BLaER1 treated with 17β-estradiol and CSF1 and Interleukin-3, amounts not matched to agents 10 nM and 100 nM (cell line): ENCODE results near the gene SAC3D1.

Experiments
- H3K27ac ChIP-seq, 11 experiments: shearing (Covaris generic); formaldehyde crosslinking; 2 replicates each; pipeline ENCODE4 v1.8.1; 2022
- H3K27me3 ChIP-seq, 11 experiments: shearing (Covaris generic); formaldehyde crosslinking; 2 replicates each; pipeline ENCODE4 v1.8.1; 2022
- H3K36me3 ChIP-seq, 11 experiments: shearing (Covaris generic); formaldehyde crosslinking; 2 replicates each; pipeline ENCODE4 v1.8.1; 2022
- H3K4me1 ChIP-seq, 10 experiments: shearing (Covaris generic); formaldehyde crosslinking; 2 replicates each; pipeline ENCODE4 v1.8.1; 2022
- H3K4me2 ChIP-seq, 11 experiments: shearing (Covaris generic); formaldehyde crosslinking; 2 replicates each; pipeline ENCODE4 v1.8.1; 2022
- H3K4me3 ChIP-seq, 10 experiments: shearing (Covaris generic); formaldehyde crosslinking; 2 replicates each; pipeline ENCODE4 v1.8.1; 2022
- H3K9ac ChIP-seq, 11 experiments: shearing (Covaris generic); formaldehyde crosslinking; 2 replicates each; pipeline ENCODE4 v1.8.1; 2022
- H3K9me3 ChIP-seq, 11 experiments: shearing (Covaris generic); formaldehyde crosslinking; replicated peaks in 1 of 11; 2 replicates each; pipeline ENCODE4 v1.8.1; 2022
- H4K20me1 ChIP-seq, 11 experiments: shearing (Covaris generic); formaldehyde crosslinking; 2 replicates each; pipeline ENCODE4 v1.8.1; 2022
- Cebpa-rat ChIP-seq, 11 experiments: shearing (Covaris generic); IDR thresholded peaks; 2 replicates each; pipeline ENCODE4 v1.8.1; 2022

Gene SAC3D1

DNA sequence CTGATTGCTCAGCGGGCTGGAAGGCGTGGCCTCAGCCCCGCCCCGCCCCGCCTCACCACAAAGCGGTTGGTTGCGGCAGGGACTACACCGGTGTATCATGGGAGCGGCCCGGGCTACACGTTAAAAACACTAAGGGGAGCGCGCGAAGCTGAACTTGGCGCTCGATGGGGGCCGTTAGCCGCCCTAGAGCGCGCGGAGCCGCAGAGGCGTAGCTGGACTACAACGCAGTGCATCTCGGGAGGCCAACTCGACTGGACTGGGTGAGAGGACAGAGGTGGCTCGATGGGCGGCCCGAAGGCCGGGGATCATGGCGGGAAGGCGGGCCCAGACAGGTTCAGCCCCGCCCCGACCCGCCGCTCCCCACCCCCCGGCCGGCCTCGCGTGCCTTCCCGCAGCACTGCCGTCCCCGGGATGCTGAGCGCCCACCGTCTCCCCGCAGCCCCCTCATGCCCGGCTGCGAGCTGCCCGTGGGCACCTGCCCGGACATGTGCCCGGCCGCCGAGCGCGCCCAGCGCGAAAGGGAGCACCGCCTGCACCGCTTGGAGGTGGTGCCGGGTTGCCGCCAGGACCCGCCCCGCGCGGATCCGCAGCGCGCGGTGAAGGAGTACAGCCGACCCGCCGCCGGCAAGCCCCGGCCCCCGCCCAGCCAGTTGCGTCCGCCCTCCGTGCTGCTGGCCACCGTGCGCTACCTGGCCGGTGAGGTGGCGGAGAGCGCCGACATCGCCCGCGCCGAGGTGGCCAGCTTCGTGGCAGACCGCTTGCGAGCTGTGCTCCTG lies at the start of gene SAC3D1:
TSS of gene SAC3D1 (plus strand) at position 364 of the 776 bp plus-strand sequence. CDS start at position 447, 83 bp downstream.
- Histone ChIP-seq H3K4me2 (peak within 1 kb of the TSS; percentile 92 to 100 (median 99)), H3K4me1 (peaks cover 59 to 70% (median 69%) of the 10 kb centered on the region in 10 experiments), H4K20me1 (peaks cover 0 to 48% (median 27%) of the 10 kb centered on the region in 11 experiments; a peak in 15 of 22 replicates), H3K9me3 (no peaks in the 10 kb centered on the region), H3K36me3 (peaks cover 25 to 55% (median 36%) of the 10 kb centered on the region in 11 experiments; a peak in 21 of 22 replicates), H3K27ac (peak within 1 kb of the TSS; percentile 60 to 87 (median 83); a peak in 21 of 22 replicates), H3K9ac (peak within 1 kb of the TSS; percentile 75 to 86 (median 82)), H3K27me3 (peaks cover 0 to 6% (median 1%) of the 10 kb centered on the region in 11 experiments; a peak in 7 of 22 replicates), H3K4me3 (peak within 1 kb of the TSS; percentile 72 to 90 (median 80))
- no peak for TF ChIP-seq Cebpa-rat (IDR thresholded peaks at IDR 0.05)

- H4K20me1 ChIP-seq, result no peaks in the 10 kb centered on the region
Measured at GRCh38 chr11:64994318-64994717, 46.7 kb upstream of the SAC3D1 start.

GRCh38 chr11:64996327-64996709 lies 44.7 kb upstream of the SAC3D1 start:
- TF ChIP-seq Cebpa-rat (IDR thresholded peaks at IDR 0.05), result no peak
- H3K4me3 ChIP-seq, result peak overlapping the region in 7 of 10 experiments; percentile 6 to 59 (median 51); a peak in 12 of 20 replicates
- H3K9me3 ChIP-seq, result no peaks in the 10 kb centered on the region
- H4K20me1 ChIP-seq, result no peaks in the 10 kb centered on the region
- H3K27me3 ChIP-seq, result no peaks in the 10 kb centered on the region
- peak overlapping the region; percentile 13 to 74 (median 48); a peak in 19 of 22 replicates for H3K9ac ChIP-seq
- peaks cover 36 to 51% (median 39%) of the 10 kb centered on the region in 10 experiments for H3K4me1 ChIP-seq
- peak overlapping the region; percentile 29 to 71 (median 51); a peak in 19 of 22 replicates for H3K27ac ChIP-seq
- H3K4me2 ChIP-seq, result peak overlapping the region; percentile 76 to 94 (median 87)
- H3K36me3 ChIP-seq, result peaks cover 0 to 11% (median 0%) of the 10 kb centered on the region in 11 experiments; a peak in 1 of 22 replicates

More at GRCh38 chr11:64994318-64994717, 46.7 kb upstream of the SAC3D1 start:
- TF ChIP-seq Cebpa-rat (IDR thresholded peaks at IDR 0.05), result no peak
- Histone ChIP-seq H3K4me3 (no peak overlapping the region), H3K9ac (no peak overlapping the region), H3K27me3 (no peaks in the 10 kb centered on the region), H3K9me3 (no peaks in the 10 kb centered on the region), H3K27ac (no peak overlapping the region), H3K4me1 (peaks cover 52 to 69% (median 59%) of the 10 kb centered on the region in 10 experiments), H3K36me3 (peaks cover 0 to 11% (median 0%) of the 10 kb centered on the region in 11 experiments; a peak in 1 of 22 replicates), H3K4me2 (no peak overlapping the region)

DNA sequence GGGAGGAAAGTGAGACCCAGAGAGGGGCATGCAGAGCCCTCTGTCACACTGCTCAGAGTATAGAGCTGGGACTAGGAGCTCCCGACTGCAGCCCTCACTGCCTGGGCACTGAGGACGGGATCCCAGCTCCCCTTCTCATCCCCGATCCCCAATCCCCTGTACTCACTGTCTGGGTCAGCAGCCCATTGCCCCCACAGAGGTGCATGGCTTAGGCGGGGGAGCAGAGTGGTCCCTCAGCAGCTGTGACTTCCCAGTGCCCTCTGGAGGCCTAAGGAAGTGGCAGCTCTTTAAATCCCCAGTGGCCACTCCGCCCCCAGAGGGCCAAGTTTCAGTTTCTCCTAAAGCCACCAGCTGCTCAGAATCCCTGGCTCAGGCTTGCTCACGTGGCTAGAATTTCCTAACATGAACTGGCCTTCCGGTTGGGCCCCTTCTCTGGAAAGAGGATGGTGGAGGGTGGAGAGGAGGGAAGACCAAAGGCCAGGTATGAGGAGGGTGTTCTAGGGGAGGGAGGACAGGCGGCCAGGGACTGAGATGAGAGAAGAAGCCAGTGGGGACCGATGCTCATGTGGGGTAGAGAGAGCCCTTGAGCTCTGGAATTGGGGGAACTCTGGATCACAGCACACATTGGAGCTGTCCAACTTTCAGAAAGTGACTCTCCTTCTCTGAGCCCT lies 44.2 kb upstream of the SAC3D1 start, which contains the start of gene BATF2:
TSS of gene BATF2 (minus strand) at position 262 of the 671 bp plus-strand sequence. CDS start at position 205, 57 bp downstream.
- Histone ChIP-seq H3K9me3 (no peaks in the 10 kb centered on the region), H3K36me3 (peaks cover 0 to 9% (median 0%) of the 10 kb centered on the region in 11 experiments; a peak in 1 of 22 replicates), H3K9ac (peak within 1 kb of the TSS; percentile 13 to 74 (median 48); a peak in 20 of 22 replicates), H3K4me3 (peak within 1 kb of the TSS in 7 of 10 experiments; percentile 6 to 59 (median 51); a peak in 12 of 20 replicates), H3K27ac (peak within 1 kb of the TSS; percentile 29 to 71 (median 54); a peak in 20 of 22 replicates), H3K4me2 (peak within 1 kb of the TSS; percentile 76 to 94 (median 87)), H3K4me1 (peaks cover 34 to 46% (median 38%) of the 10 kb centered on the region in 10 experiments), H4K20me1 (no peaks in the 10 kb centered on the region), H3K27me3 (no peaks in the 10 kb centered on the region)
- no peak for TF ChIP-seq Cebpa-rat (IDR thresholded peaks at IDR 0.05)

GRCh38 chr11:64998141-64998540 lies 42.9 kb upstream of the SAC3D1 start:
- TF ChIP-seq Cebpa-rat (IDR thresholded peaks at IDR 0.05), result no peak
- peak overlapping the region in 10 of 11 experiments; percentile 39 to 93 (median 54); a peak in 18 of 22 replicates for H3K4me2 ChIP-seq
- H3K27me3 ChIP-seq, result no peaks in the 10 kb centered on the region
- peak overlapping the region in 2 of 11 experiments; percentile 22 to 69; a peak in 1 of 22 replicates for H3K27ac ChIP-seq
- H4K20me1 ChIP-seq, result no peaks in the 10 kb centered on the region
- peaks cover 31 to 42% (median 38%) of the 10 kb centered on the region in 10 experiments for H3K4me1 ChIP-seq
- no peaks in the 10 kb centered on the region for H3K36me3 ChIP-seq
- no peaks in the 10 kb centered on the region for H3K9me3 ChIP-seq
- peak overlapping the region in 1 of 11 experiments; percentile 31; a peak in 1 of 22 replicates for H3K9ac ChIP-seq
- no peak overlapping the region for H3K4me3 ChIP-seq

- Histone ChIP-seq H3K9me3 (no peaks in the 10 kb centered on the region), H3K4me1 (peaks cover 31 to 42% (median 38%) of the 10 kb centered on the region in 10 experiments), H4K20me1 (no peaks in the 10 kb centered on the region), H3K4me2 (peak overlapping the region in 10 of 11 experiments; percentile 39 to 93 (median 54); a peak in 20 of 22 replicates), H3K4me3 (no peak overlapping the region), H3K9ac (peak overlapping the region in 1 of 11 experiments; percentile 31; a peak in 1 of 22 replicates), H3K27ac (peak overlapping the region in 3 of 11 experiments; percentile 20 to 69 (median 22); a peak in 1 of 22 replicates), H3K36me3 (no peaks in the 10 kb centered on the region), H3K27me3 (no peaks in the 10 kb centered on the region)
- no peak for TF ChIP-seq Cebpa-rat (IDR thresholded peaks at IDR 0.05)
Measured at GRCh38 chr11:64998690-64999431, 42.1 kb upstream of the SAC3D1 start.

GRCh38 chr11:64999478-64999877 lies 41.5 kb upstream of the SAC3D1 start:
- H3K36me3 ChIP-seq, result no peaks in the 10 kb centered on the region

GRCh38 chr11:65002706-65003105 lies 38.3 kb upstream of the SAC3D1 start:
- Histone ChIP-seq H3K27ac (no peak overlapping the region), H4K20me1 (no peaks in the 10 kb centered on the region), H3K36me3 (no peaks in the 10 kb centered on the region), H3K27me3 (no peaks in the 10 kb centered on the region), H3K4me1 (peaks cover 16 to 34% (median 21%) of the 10 kb centered on the region in 10 experiments; a peak in 19 of 20 replicates), H3K4me2 (no peak overlapping the region), H3K9me3 (no peaks in the 10 kb centered on the region), H3K4me3 (no peak overlapping the region), H3K9ac (no peak overlapping the region)
- no peak for TF ChIP-seq Cebpa-rat (IDR thresholded peaks at IDR 0.05)

More at GRCh38 chr11:64999478-64999877, 41.5 kb upstream of the SAC3D1 start:
- no peak overlapping the region for H3K4me3 ChIP-seq
- no peaks in the 10 kb centered on the region for H4K20me1 ChIP-seq
- no peaks in the 10 kb centered on the region for H3K27me3 ChIP-seq
- no peak overlapping the region for H3K9ac ChIP-seq
- no peak overlapping the region for H3K27ac ChIP-seq
- no peaks in the 10 kb centered on the region for H3K9me3 ChIP-seq
- no peak for TF ChIP-seq Cebpa-rat (IDR thresholded peaks at IDR 0.05)
- peaks cover 35 to 46% (median 42%) of the 10 kb centered on the region in 10 experiments for H3K4me1 ChIP-seq
- 0 out of 22 replicates have a peak overlapping the region, but pooled peaks of 1 of the 11 experiments have one; percentile 44 for H3K4me2 ChIP-seq
